ENCODE results near the gene TMEM236.

Gene TMEM236

GRCh38 chr10:17765602-17766001 lies 13.6 kb downstream of the TMEM236 start:
- Histone ChIP-seq H3F3A (ENCODE audit: insufficient read depth) (no peaks in the 10 kb centered on the region), H3K4me3 (ENCODE audit: insufficient read depth, low read length, poor library complexity, severe bottlenecking) (no peak overlapping the region), H3K36me3 (ENCODE audit: low read length) (no peaks in the 10 kb centered on the region), H3K79me2 (ENCODE audit: insufficient read depth, low read length) (no peaks in the 10 kb centered on the region), H3K9me3 (ENCODE audit: insufficient read depth, low read length) (no peaks in the 10 kb centered on the region), H2AFZ (ENCODE audit: low read depth, low read length, severe bottlenecking) (no peak overlapping the region), H3K27me3 (ENCODE audit: low read length) (no peaks in the 10 kb centered on the region), H3K9me2 (replicated peaks; ENCODE audit: insufficient read depth, low read length) (no peaks in the 10 kb centered on the region), H3K27ac (ENCODE audit: low read depth, low read length) (no peak overlapping the region), H3K9ac (ENCODE audit: low read length) (no peak overlapping the region), H3K4me2 (ENCODE audit: low read depth, low read length, poor library complexity, severe bottlenecking) (no peak overlapping the region), H4K20me1 (ENCODE audit: low read depth, low read length) (no peaks in the 10 kb centered on the region)
- TF ChIP-seq EZH2phosphoT487 (conservative IDR thresholded peaks at IDR 0.05; ENCODE audit: low read length), result no peak
- no peak for TF ChIP-seq CTCF (IDR thresholded peaks at IDR 0.05; ENCODE audit: insufficient read depth, low read length, poor library complexity, severe bottlenecking)

- Histone ChIP-seq H3F3A (ENCODE audit: insufficient read depth) (no peaks in the 10 kb centered on the region), H3K27me3 (ENCODE audit: low read length) (no peaks in the 10 kb centered on the region), H3K36me3 (ENCODE audit: low read length) (no peaks in the 10 kb centered on the region), H3K4me3 (ENCODE audit: insufficient read depth, low read length, poor library complexity, severe bottlenecking) (no peak overlapping the region), H3K9me2 (replicated peaks; ENCODE audit: insufficient read depth, low read length) (no peaks in the 10 kb centered on the region), H3K79me2 (ENCODE audit: insufficient read depth, low read length) (no peaks in the 10 kb centered on the region), H3K9me3 (ENCODE audit: insufficient read depth, low read length) (no peaks in the 10 kb centered on the region), H3K4me2 (ENCODE audit: low read depth, low read length, poor library complexity, severe bottlenecking) (no peak overlapping the region), H2AFZ (ENCODE audit: low read depth, low read length, severe bottlenecking) (no peak overlapping the region), H3K27ac (ENCODE audit: low read depth, low read length) (no peak overlapping the region), H3K9ac (ENCODE audit: low read length) (no peak overlapping the region), H4K20me1 (ENCODE audit: low read depth, low read length) (no peaks in the 10 kb centered on the region)
- TF ChIP-seq CTCF (IDR thresholded peaks at IDR 0.05; ENCODE audit: insufficient read depth, low read length, poor library complexity, severe bottlenecking) (no peak), EZH2phosphoT487 (conservative IDR thresholded peaks at IDR 0.05; ENCODE audit: low read length) (no peak)
Observed at GRCh38 chr10:17766731-17767130, 14.7 kb downstream of the TMEM236 start.

- Histone ChIP-seq H3K9ac (ENCODE audit: low read length) (no peak overlapping the region), H3K9me3 (ENCODE audit: insufficient read depth, low read length) (no peaks in the 10 kb centered on the region), H3K9me2 (replicated peaks; ENCODE audit: insufficient read depth, low read length) (no peaks in the 10 kb centered on the region), H4K20me1 (ENCODE audit: low read depth, low read length) (no peaks in the 10 kb centered on the region), H3K4me3 (ENCODE audit: insufficient read depth, low read length, poor library complexity, severe bottlenecking) (no peak overlapping the region), H3K27me3 (ENCODE audit: low read length) (no peaks in the 10 kb centered on the region), H3K27ac (ENCODE audit: low read depth, low read length) (no peak overlapping the region), H2AFZ (ENCODE audit: low read depth, low read length, severe bottlenecking) (no peak overlapping the region), H3K4me2 (ENCODE audit: low read depth, low read length, poor library complexity, severe bottlenecking) (no peak overlapping the region), H3K36me3 (ENCODE audit: low read length) (no peaks in the 10 kb centered on the region), H3F3A (ENCODE audit: insufficient read depth) (no peaks in the 10 kb centered on the region), H3K79me2 (ENCODE audit: insufficient read depth, low read length) (no peaks in the 10 kb centered on the region)
- no peak for TF ChIP-seq EZH2phosphoT487 (conservative IDR thresholded peaks at IDR 0.05; ENCODE audit: low read length)
- no peak for TF ChIP-seq CTCF (IDR thresholded peaks at IDR 0.05; ENCODE audit: insufficient read depth, low read length, poor library complexity, severe bottlenecking)
Observed at GRCh38 chr10:17768496-17768895, 16.5 kb downstream of the TMEM236 start.
